Parathyroid adenoma (tissue), 2 donors: ENCODE results near the gene MIB2.

ENCODE experiments used
- H2AFZ ChIP-seq: fragments of 300-600 bp; sonication (generic); one replicate; pipeline ENCODE4 v1.7.0; 2017; ENCODE audit warnings: antibody characterized with exemption, mild to moderate bottlenecking
- H3K27ac ChIP-seq: fragments of 300-600 bp; sonication (generic); one replicate; pipeline ENCODE4 v1.7.0; 2017
- H3K27me3 ChIP-seq: fragments of 300-600 bp; sonication (generic); one replicate; pipeline ENCODE4 v1.7.0; 2017; ENCODE audit warnings: low read length; ENCODE audit not compliant: control insufficient read depth, insufficient read depth
- H3K36me3 ChIP-seq: fragments of 300-600 bp; sonication (generic); one replicate; pipeline ENCODE4 v1.7.0; 2017; ENCODE audit warnings: low read length; ENCODE audit not compliant: control insufficient read depth, insufficient read depth
- H3K4me1 ChIP-seq: fragments of 300-600 bp; sonication (generic); one replicate; pipeline ENCODE4 v1.7.0; 2017; ENCODE audit warnings: control low read depth
- H3K4me2 ChIP-seq: fragments of 300-600 bp; sonication (generic); one replicate; pipeline ENCODE4 v1.7.0; 2017; ENCODE audit warnings: low read length
- H3K4me3 ChIP-seq: fragments of 300-600 bp; sonication (generic); one replicate; pipeline ENCODE4 v1.7.0; 2017; ENCODE audit warnings: low read depth, low read length
- H3K79me2 ChIP-seq: fragments of 300-600 bp; sonication (generic); one replicate; pipeline ENCODE4 v1.7.0; 2017; ENCODE audit warnings: control low read depth
- H3K9ac ChIP-seq: fragments of 300-600 bp; sonication (generic); one replicate; pipeline ENCODE4 v1.7.0; 2017; ENCODE audit warnings: mild to moderate bottlenecking
- H3K9me3 ChIP-seq: fragments of 300-600 bp; sonication (generic); one replicate; pipeline ENCODE4 v1.7.0; 2017; ENCODE audit warnings: low read length; ENCODE audit not compliant: control insufficient read depth
- CTCF ChIP-seq: fragments of 300-600 bp; sonication (generic); IDR thresholded peaks from one replicate; pipeline ENCODE4 v1.7.0; 2017; ENCODE audit warnings: antibody characterized with exemption, mild to moderate bottlenecking
- donor health status: primary hyperparathyroidism.

The MIB2 gene

DNA sequence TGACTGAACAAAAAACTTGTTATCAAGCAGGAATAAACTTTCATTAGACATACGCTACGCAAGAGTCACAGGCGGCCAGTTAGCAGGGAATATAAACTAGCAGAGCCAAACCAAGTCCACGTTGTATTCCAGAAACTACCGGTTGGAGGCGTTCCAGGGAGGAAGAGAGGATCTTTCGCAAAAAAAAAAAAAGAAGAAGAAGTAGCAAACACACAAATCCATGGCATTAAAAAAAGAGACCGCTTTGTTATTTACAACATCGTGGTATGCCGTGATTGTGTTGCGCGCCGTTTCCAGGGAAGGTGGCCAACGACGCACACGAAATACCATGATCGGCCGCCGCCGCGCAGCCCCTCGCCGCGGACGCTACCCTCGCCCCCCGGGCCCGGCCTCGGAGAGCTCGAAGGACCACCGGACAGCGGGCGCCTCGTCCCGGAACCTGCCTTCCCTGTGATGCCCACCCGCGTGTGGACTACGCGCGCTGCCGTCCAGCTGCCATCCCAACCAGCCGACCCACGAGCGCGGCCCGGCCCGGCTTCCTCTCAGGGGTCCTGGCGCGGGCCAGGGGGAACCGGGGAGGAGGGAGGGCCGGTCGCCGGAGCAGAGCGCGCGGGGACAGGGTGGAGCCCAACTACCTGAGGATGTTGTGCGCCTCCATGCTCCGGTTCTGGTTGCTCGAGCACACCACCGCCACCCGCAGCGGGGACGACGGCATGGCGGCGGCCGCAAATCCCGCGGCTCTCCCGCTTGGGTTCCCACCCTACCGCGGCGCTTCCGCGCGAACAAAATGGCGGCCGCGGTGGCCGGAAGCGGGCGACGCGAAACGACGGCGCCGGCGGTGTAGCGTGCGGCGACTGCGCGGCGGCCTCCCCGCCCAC is 41.2 kb upstream of the MIB2 start:
- Histone ChIP-seq H3K9me3 (no peaks in the 10 kb centered on the region), H3K27me3 (no peaks in the 10 kb centered on the region), H3K27ac (peak overlapping the region; percentile 96), H3K79me2 (peaks cover 19% of the 10 kb centered on the region), H2AFZ (peak overlapping the region; percentile 81), H3K9ac (peak overlapping the region; percentile 67), H3K36me3 (no peaks in the 10 kb centered on the region), H3K4me1 (no peaks in the 10 kb centered on the region), H3K4me3 (peak overlapping the region; percentile 97), H3K4me2 (peak overlapping the region; percentile 84)
- no peak for TF ChIP-seq CTCF

DNA sequence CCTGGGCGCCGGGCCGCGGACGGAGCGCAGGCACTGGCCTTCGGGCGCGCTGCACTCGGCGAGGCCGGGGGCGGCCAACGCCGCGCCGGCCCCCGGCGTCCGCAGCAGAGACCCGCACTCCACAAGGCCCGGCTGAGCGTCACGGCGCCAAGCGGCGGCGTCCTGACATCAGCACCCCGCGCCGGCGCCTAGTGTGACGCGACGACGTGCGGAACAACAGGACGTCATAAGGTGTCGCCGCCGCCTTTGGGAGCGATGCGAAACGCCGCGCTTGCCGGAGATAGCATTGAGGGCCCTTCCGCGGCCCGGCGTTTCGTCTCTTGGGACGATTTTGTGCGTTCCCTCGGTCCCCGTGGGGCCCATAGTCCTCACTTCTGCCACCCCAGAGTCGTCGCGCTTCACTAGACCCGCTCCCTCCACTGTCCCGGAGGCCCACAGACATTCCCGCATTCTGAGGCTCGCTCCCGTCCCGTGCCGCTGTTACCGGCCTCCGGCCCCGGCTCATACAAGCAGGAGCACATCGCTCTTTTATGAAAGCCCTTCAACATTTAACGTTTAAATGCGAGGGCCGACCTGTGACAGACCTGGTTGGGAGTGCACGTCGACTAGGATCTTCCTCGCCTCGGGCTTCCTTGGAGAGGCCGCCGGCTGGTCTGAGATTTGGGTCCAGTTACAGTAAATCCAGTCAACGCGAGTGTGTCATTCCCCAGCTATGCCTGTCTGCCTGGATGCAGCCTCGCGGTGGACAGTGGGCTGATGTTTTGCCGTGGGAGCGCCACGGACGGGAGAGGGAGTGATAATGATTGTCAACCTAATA is 40.4 kb upstream of the MIB2 start, which contains the start of gene SSU72:
Gene SSU72 (minus strand): TSS at position 143 of the 817 bp plus-strand sequence. CDS start 306 bp downstream, outside the sequence.
- H3K27me3 ChIP-seq = no peaks in the 10 kb centered on the region
- H3K4me1 ChIP-seq = no peaks in the 10 kb centered on the region
- H2AFZ ChIP-seq = peak within 1 kb of the TSS; percentile 95
- no peak for TF ChIP-seq CTCF
- H3K79me2 ChIP-seq = peaks cover 15% of the 10 kb centered on the region
- peak within 1 kb of the TSS; percentile 94 for H3K4me2 ChIP-seq
- peak within 1 kb of the TSS; percentile 96 for H3K27ac ChIP-seq
- no peaks in the 10 kb centered on the region for H3K9me3 ChIP-seq
- H3K9ac ChIP-seq = peak within 1 kb of the TSS; percentile 72
- H3K4me3 ChIP-seq = peak within 1 kb of the TSS; percentile 97
- no peaks in the 10 kb centered on the region for H3K36me3 ChIP-seq

DNA sequence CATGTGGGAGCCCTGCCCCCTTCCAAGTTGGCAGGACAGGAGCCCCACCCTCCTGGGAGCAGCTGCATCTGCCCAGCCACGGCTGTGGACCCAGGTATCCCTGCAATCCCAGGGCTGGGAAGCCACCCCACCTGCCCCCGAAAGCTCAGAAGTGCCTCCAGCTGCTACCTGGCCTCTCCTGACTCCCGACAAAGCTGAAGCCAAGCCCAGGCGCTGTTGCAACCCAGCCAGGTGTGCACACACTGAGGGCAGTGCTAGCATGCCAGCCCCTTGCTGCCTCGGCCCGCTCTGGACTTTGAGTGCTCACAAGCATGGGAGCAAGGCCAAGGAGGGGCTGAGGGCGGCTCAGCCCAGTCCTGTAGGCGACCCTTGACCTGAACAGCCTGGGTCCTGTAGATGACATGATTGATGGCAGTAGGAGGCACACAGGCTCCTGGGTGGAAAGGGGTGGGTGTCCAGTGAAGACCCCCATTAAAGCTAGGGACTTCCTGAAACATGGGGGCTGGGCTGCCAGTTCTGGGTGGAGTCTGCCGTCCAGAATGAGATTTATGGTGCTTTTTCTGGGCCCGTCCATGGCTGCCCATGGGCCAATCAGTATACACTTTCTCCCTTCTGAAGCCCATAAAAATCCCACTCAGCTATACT is 37.8 kb upstream of the MIB2 start:
- no peak for TF ChIP-seq CTCF

DNA sequence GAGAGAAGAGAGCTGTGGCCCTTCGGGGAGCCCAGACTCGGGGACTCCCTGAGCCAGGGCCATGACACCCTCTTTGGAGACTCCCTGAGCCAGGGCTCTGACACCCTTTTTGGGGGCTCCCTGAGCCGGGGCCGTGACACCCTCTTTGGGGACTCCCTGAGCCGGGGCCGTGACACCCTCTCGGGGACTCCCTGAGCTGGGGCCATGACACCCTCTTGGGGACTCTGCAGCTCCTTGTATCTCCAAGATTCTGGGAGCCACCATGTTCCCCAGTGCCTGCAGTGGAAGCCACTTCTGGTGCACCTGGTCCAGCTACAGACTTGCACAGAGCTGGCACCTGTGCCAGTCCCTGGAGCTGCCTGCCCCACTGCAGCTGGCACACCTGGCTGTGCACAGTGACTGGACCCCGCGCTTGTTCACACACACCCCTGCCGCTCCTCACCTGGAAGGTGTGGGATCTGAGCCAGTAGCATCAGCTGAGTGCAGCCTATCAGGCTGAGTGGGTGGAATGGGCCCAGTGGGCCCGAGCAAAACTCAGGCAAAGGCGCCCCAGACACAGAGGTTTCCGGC is 36.8 kb upstream of the MIB2 start:
- Histone ChIP-seq H3K36me3 (no peaks in the 10 kb centered on the region), H3K4me1 (no peaks in the 10 kb centered on the region), H2AFZ (no peak overlapping the region), H3K9me3 (no peaks in the 10 kb centered on the region), H3K27ac (no peak overlapping the region), H3K4me3 (no peak overlapping the region), H3K4me2 (no peak overlapping the region), H3K27me3 (no peaks in the 10 kb centered on the region), H3K79me2 (peaks cover 3% of the 10 kb centered on the region), H3K9ac (no peak overlapping the region)
- TF ChIP-seq CTCF = no peak

More for the DNA sequence above, 37.8 kb upstream of the MIB2 start:
- Histone ChIP-seq H3K9me3 (no peaks in the 10 kb centered on the region), H3K4me3 (no peak overlapping the region), H3K27me3 (no peaks in the 10 kb centered on the region), H3K4me2 (no peak overlapping the region), H3K9ac (no peak overlapping the region), H3K36me3 (no peaks in the 10 kb centered on the region), H3K79me2 (peaks cover 6% of the 10 kb centered on the region), H3K27ac (no peak overlapping the region), H2AFZ (no peak overlapping the region), H3K4me1 (no peaks in the 10 kb centered on the region)
